Activated CD8-positive, alpha-beta memory T cell treated with anti-CD3 and anti-CD28 coated beads, Interleukin-2, amount 10 ng/mL, durations not matched to agents 7 days and 5 days (primary cell): Measurements from ENCODE around the gene AGAP1. TPM values are rescaled to one million over a fixed set of nuclear protein-coding genes. Genes with fewer than 3 reads are reported as not detected.

Experiments used
- ATAC-seq: fragments of 150-1000 bp; cut with Tn5 transposase; one replicate; pipeline ENCODE4 v1.10.0; 2021; ENCODE audit warnings: moderate library complexity
- CTCF ChIA-PET: fragments of 350-600 bp; sonication (Branson Sonifier 250); formaldehyde crosslinking; loops from one replicate; lab custom pipeline; 2021; ENCODE audit warnings: antibody characterized with exemption; lab: Charles Lee
- DNase-seq: peaks from one replicate; pipeline ENCODE4 v3.0.0-alpha.2; 2020
- H3K27ac Mint-ChIP-seq: one replicate; pipeline ENCODE4 v1.8.0; 2021; ENCODE audit warnings: mild to moderate bottlenecking, mixed read lengths
- H3K27me3 Mint-ChIP-seq: one replicate; pipeline ENCODE4 v1.8.0; 2021; ENCODE audit warnings: mixed read lengths
- H3K36me3 Mint-ChIP-seq: one replicate; pipeline ENCODE4 v1.8.0; 2021; ENCODE audit warnings: mild to moderate bottlenecking, mixed read lengths
- H3K4me1 Mint-ChIP-seq: one replicate; pipeline ENCODE4 v1.8.0; 2021; ENCODE audit warnings: mixed read lengths
- H3K4me3 Mint-ChIP-seq: one replicate; pipeline ENCODE4 v1.8.0; 2021; ENCODE audit warnings: mild to moderate bottlenecking, moderate library complexity, mixed read lengths
- H3K9me3 Mint-ChIP-seq: one replicate; pipeline ENCODE4 v1.8.0; 2022; ENCODE audit warnings: low read depth, mixed read lengths
- total RNA-seq, 2 experiments: library from RNA; stranded (reverse); gene quantifications; one replicate each; pipeline ENCODE4 v1.2.3, GENCODE V29; 2021

Gene AGAP1
- total RNA-seq, 2 experiments from 2014 or later = 0.75 to 1.8 TPM

- no peaks in the 10 kb centered on the region for H3K27me3 Mint-ChIP-seq
- H3K9me3 Mint-ChIP-seq = no peaks in the 10 kb centered on the region
- no peaks in the 10 kb centered on the region for H3K4me1 Mint-ChIP-seq
- H3K36me3 Mint-ChIP-seq = no peaks in the 10 kb centered on the region
- no peak overlapping the region for H3K4me3 Mint-ChIP-seq
- H3K27ac Mint-ChIP-seq = no peak overlapping the region
- CTCF ChIA-PET = no interaction called here
- DNase-seq = no peak
- no peak for ATAC-seq
Observed at GRCh38 chr2:235544689-235544969, 50.8 kb downstream of the AGAP1 start.

DNA sequence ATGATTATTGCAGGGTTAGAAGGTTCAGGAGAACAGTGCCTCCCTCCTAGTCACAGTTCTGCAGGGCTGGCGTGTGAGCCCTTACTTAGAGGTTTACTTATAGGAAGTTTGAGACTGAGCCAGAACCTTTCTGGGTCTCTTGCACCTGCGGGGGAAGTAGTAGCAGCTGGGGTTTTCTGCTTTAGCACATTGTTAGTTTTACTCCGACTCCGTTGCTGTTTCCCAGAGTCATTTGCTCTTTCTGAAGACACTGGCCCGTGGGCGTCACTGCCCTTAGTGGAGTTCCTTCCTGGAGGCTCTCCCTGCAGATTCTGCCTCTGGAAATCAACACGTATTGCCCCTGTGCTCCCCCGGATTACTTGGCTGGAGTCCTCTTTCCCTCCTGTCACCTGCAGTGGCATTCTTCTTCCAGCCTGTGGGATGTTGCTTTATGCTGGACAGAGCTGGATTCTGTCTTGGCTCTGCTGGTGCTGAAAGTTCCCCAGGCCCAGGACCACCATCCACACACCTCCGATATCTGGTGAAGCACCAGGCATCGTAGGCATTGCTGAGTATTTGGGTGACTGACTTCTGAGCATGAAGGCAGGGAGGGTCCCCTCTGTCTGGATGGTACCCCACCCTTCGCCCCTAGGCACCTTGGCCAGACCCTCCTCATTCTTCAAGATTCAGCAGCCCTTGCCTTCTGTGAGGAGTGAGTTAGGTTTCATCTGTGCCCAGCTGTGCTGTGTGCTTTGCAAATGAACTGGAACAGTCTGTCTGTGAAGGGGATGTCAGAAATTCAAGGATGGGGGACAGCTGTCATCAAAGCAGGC lies 51.7 kb downstream of the AGAP1 start:
- no peak for ATAC-seq
- no peak overlapping the region for H3K4me3 Mint-ChIP-seq
- no peak for DNase-seq
- H3K9me3 Mint-ChIP-seq = no peaks in the 10 kb centered on the region
- CTCF ChIA-PET = no interaction called here
- no peak overlapping the region for H3K27ac Mint-ChIP-seq
- no peaks in the 10 kb centered on the region for H3K4me1 Mint-ChIP-seq
- no peaks in the 10 kb centered on the region for H3K36me3 Mint-ChIP-seq
- no peaks in the 10 kb centered on the region for H3K27me3 Mint-ChIP-seq

DNA sequence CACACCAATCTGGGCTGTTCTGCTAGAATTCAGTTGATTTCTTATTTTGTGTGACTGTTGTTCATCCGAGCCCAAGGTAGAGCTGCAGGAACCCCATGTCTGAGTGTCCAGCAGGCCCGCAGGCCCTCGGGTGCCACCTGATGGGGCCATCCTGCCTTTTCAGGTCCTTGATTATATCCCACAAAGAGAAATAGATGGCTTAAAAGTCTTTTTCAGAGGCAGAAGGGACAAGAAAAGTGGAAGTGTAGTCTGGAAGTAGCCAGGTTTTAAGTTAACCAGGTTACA lies 52.2 kb downstream of the AGAP1 start:
- Mint-ChIP-seq H3K4me1 (no peaks in the 10 kb centered on the region), H3K36me3 (no peaks in the 10 kb centered on the region), H3K27ac (no peak overlapping the region), H3K9me3 (no peaks in the 10 kb centered on the region), H3K27me3 (no peaks in the 10 kb centered on the region), H3K4me3 (no peak overlapping the region)
- no peak for DNase-seq
- CTCF ChIA-PET = no interaction called here
- ATAC-seq = no peak

- DNase-seq = no peak
- H3K27ac Mint-ChIP-seq = no peak overlapping the region
- H3K4me1 Mint-ChIP-seq = no peaks in the 10 kb centered on the region
- no peak overlapping the region for H3K4me3 Mint-ChIP-seq
- H3K9me3 Mint-ChIP-seq = no peaks in the 10 kb centered on the region
- CTCF ChIA-PET = no interaction called here
- H3K36me3 Mint-ChIP-seq = no peaks in the 10 kb centered on the region
- no peak for ATAC-seq
- H3K27me3 Mint-ChIP-seq = no peaks in the 10 kb centered on the region
Observed at GRCh38 chr2:235546436-235546835, 52.6 kb downstream of the AGAP1 start.

GRCh38 chr2:235549735-235550377 lies 56.0 kb downstream of the AGAP1 start:
- no peaks in the 10 kb centered on the region for H3K9me3 Mint-ChIP-seq
- ATAC-seq (no peak), DNase-seq (no peak)
- no peak overlapping the region for H3K27ac Mint-ChIP-seq
- CTCF ChIA-PET = no interaction called here
- H3K4me1 Mint-ChIP-seq = no peaks in the 10 kb centered on the region
- H3K36me3 Mint-ChIP-seq = no peaks in the 10 kb centered on the region
- H3K27me3 Mint-ChIP-seq = peaks cover 8% of the 10 kb centered on the region
- no peak overlapping the region for H3K4me3 Mint-ChIP-seq

- Mint-ChIP-seq H3K27ac (no peak overlapping the region), H3K4me3 (no peak overlapping the region), H3K36me3 (no peaks in the 10 kb centered on the region), H3K4me1 (no peaks in the 10 kb centered on the region), H3K9me3 (no peaks in the 10 kb centered on the region), H3K27me3 (peaks cover 8% of the 10 kb centered on the region)
- CTCF ChIA-PET = no interaction called here
- ATAC-seq (no peak), DNase-seq (no peak)
Observed at GRCh38 chr2:235550378-235550760, 56.5 kb downstream of the AGAP1 start.

DNA sequence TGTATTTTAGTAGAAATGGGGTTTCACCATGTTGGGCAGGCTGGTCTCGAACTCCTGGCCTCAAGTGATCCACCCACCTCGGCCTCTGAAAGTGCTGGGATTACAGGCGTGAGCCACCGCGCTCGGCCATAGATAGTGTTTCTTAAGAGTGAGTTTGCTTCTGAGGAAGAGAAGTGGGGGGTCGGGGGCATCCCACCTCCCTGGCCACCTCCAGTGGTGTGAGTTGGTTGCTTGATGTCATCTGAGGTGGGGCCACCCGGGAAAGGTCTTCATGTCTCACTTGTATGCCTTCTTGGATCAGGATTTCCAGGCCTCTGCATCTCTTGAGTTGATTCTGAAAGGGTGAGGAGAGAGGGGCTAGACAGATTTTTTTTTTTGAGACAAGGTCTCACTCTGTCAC lies 57.1 kb downstream of the AGAP1 start:
- no peaks in the 10 kb centered on the region for H3K36me3 Mint-ChIP-seq
- H3K4me3 Mint-ChIP-seq = no peak overlapping the region
- H3K27ac Mint-ChIP-seq = no peak overlapping the region
- CTCF ChIA-PET = no interaction called here
- DNase-seq (no peak), ATAC-seq (no peak)
- peaks cover 8% of the 10 kb centered on the region for H3K27me3 Mint-ChIP-seq
- H3K4me1 Mint-ChIP-seq = no peaks in the 10 kb centered on the region
- H3K9me3 Mint-ChIP-seq = no peaks in the 10 kb centered on the region

DNA sequence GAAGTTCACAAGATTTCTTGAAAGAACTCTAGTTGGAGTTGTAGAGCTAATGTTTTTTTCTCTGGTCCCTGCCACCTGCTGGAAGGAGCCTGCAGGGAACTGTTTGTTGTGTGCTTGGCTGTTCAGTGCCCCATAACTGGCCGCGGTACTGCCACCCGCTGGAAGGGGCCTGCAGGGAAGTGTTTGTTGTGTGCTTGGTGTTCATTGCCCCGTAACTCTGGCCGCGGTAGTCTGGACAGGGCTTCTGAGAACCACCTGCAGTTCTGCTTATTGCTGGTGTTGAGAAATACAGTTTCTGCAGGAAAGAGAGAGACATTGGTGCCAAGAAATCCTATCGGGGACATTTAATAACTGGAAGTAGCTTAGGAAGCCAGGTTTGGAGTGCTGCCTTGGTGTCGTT lies 58.1 kb downstream of the AGAP1 start:
- Mint-ChIP-seq H3K4me3 (no peak overlapping the region), H3K27me3 (peaks cover 8% of the 10 kb centered on the region), H3K27ac (no peak overlapping the region), H3K9me3 (no peaks in the 10 kb centered on the region), H3K36me3 (no peaks in the 10 kb centered on the region), H3K4me1 (no peaks in the 10 kb centered on the region)
- CTCF ChIA-PET = no interaction called here
- DNase-seq (no peak), ATAC-seq (no peak)

GRCh38 chr2:235552671-235553070 lies 58.8 kb downstream of the AGAP1 start:
- DNase-seq (no peak), ATAC-seq (no peak)
- no peak overlapping the region for H3K4me3 Mint-ChIP-seq
- H3K9me3 Mint-ChIP-seq = no peaks in the 10 kb centered on the region
- H3K27me3 Mint-ChIP-seq = peaks cover 8% of the 10 kb centered on the region
- no peaks in the 10 kb centered on the region for H3K36me3 Mint-ChIP-seq
- no peaks in the 10 kb centered on the region for H3K4me1 Mint-ChIP-seq
- H3K27ac Mint-ChIP-seq = no peak overlapping the region
- CTCF ChIA-PET = interaction anchor here (0.7 kb wide), 1 partner anchor 227 kb away, joined by 3 read pairs; no protein-coding TSS in a partner anchor

DNA sequence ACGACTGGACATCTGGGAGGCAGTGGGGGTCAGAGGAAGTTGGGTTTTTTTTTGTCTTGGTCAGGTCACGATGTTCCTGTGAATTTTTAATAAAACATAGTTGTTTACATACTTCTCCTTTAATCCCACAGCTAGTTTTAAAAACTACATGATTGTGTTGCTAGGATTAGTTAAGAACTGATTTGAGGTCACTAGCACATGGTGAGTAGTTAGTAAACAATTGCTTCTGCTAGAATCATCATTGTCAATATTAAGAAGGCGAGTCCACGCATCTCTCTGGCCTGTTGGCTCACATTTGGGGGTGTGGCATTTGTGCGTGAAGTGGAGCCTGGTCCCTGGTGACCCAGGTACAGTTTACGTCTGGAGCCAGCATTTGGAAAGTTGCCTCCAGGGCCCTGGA lies 59.4 kb downstream of the AGAP1 start:
- CTCF ChIA-PET = interaction anchor here (0.7 kb wide), 1 partner anchor 227 kb away, joined by 3 read pairs; no protein-coding TSS in a partner anchor
- Mint-ChIP-seq H3K4me3 (no peak overlapping the region), H3K27ac (no peak overlapping the region), H3K4me1 (no peaks in the 10 kb centered on the region), H3K9me3 (no peaks in the 10 kb centered on the region), H3K36me3 (no peaks in the 10 kb centered on the region), H3K27me3 (peaks cover 8% of the 10 kb centered on the region)
- ATAC-seq = no peak
- no peak for DNase-seq

DNA sequence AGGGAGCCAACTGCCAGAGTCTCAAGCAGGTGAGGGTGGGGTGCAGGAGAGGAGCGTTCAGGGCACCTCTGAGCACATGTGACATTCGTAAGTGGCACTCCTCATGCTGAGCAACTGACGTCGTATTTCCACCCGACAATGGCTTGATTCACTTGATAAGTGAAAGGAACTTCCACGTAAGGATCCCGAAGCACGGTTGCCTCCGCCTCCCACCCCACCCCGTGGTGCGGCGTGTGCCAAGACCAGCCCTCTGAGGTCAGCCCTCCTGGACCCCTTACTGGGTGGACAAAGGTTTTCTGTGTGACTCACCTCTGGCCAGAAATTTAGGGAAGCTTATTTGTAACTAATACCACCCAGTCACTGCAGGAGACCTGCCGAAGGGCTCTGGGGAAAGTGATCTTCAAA lies 59.9 kb downstream of the AGAP1 start:
- H3K27me3 Mint-ChIP-seq = peaks cover 8% of the 10 kb centered on the region
- no peaks in the 10 kb centered on the region for H3K36me3 Mint-ChIP-seq

GRCh38 chr2:235554385-235554784 lies 60.5 kb downstream of the AGAP1 start:
- no peak for DNase-seq
- CTCF ChIA-PET = no interaction called here
- Mint-ChIP-seq H3K4me1 (no peaks in the 10 kb centered on the region), H3K27ac (no peak overlapping the region), H3K9me3 (no peaks in the 10 kb centered on the region), H3K27me3 (peaks cover 8% of the 10 kb centered on the region), H3K4me3 (no peak overlapping the region), H3K36me3 (no peaks in the 10 kb centered on the region)
- ATAC-seq = no peak

More for the DNA sequence above, 59.9 kb downstream of the AGAP1 start:
- H3K4me1 Mint-ChIP-seq = no peaks in the 10 kb centered on the region
- DNase-seq = no peak
- CTCF ChIA-PET = no interaction called here
- ATAC-seq = no peak
- H3K4me3 Mint-ChIP-seq = no peak overlapping the region
- no peak overlapping the region for H3K27ac Mint-ChIP-seq
- H3K9me3 Mint-ChIP-seq = no peaks in the 10 kb centered on the region

GRCh38 chr2:235554936-235555335 lies 61.1 kb downstream of the AGAP1 start:
- H3K27ac Mint-ChIP-seq = no peak overlapping the region
- H3K4me3 Mint-ChIP-seq = no peak overlapping the region
- H3K9me3 Mint-ChIP-seq = no peaks in the 10 kb centered on the region
- no peaks in the 10 kb centered on the region for H3K4me1 Mint-ChIP-seq
- peaks cover 8% of the 10 kb centered on the region for H3K27me3 Mint-ChIP-seq
- DNase-seq = no peak
- ATAC-seq = no peak
- no peaks in the 10 kb centered on the region for H3K36me3 Mint-ChIP-seq
- CTCF ChIA-PET = no interaction called here

DNA sequence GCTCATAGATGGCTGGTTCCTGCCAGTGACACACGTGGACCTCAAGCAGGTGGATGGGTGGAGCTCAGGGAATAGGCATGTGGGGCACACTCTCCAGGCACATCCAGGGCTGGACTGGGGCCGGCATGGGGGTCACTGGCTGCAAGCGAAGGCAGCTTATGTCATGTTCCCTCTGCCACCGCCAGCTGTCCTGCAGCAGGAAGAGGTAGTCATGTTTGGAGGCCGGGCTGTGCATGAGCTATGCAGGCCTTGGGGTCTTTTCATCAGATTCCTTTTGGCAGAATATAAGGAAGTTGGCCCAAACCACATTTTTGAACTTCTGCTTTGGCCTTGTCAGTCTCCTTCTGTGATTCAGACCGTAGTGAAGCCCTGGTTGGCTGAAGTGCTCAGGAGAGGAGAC lies 61.5 kb downstream of the AGAP1 start:
- H3K4me3 Mint-ChIP-seq = no peak overlapping the region
- H3K36me3 Mint-ChIP-seq = no peaks in the 10 kb centered on the region
- no peaks in the 10 kb centered on the region for H3K4me1 Mint-ChIP-seq
- no peak overlapping the region for H3K27ac Mint-ChIP-seq
- no peak for ATAC-seq
- DNase-seq = no peak
- H3K9me3 Mint-ChIP-seq = no peaks in the 10 kb centered on the region
- peaks cover 8% of the 10 kb centered on the region for H3K27me3 Mint-ChIP-seq
- CTCF ChIA-PET = no interaction called here
